ENCODE measurements around the gene UBN1.

Gene UBN1, protein sequence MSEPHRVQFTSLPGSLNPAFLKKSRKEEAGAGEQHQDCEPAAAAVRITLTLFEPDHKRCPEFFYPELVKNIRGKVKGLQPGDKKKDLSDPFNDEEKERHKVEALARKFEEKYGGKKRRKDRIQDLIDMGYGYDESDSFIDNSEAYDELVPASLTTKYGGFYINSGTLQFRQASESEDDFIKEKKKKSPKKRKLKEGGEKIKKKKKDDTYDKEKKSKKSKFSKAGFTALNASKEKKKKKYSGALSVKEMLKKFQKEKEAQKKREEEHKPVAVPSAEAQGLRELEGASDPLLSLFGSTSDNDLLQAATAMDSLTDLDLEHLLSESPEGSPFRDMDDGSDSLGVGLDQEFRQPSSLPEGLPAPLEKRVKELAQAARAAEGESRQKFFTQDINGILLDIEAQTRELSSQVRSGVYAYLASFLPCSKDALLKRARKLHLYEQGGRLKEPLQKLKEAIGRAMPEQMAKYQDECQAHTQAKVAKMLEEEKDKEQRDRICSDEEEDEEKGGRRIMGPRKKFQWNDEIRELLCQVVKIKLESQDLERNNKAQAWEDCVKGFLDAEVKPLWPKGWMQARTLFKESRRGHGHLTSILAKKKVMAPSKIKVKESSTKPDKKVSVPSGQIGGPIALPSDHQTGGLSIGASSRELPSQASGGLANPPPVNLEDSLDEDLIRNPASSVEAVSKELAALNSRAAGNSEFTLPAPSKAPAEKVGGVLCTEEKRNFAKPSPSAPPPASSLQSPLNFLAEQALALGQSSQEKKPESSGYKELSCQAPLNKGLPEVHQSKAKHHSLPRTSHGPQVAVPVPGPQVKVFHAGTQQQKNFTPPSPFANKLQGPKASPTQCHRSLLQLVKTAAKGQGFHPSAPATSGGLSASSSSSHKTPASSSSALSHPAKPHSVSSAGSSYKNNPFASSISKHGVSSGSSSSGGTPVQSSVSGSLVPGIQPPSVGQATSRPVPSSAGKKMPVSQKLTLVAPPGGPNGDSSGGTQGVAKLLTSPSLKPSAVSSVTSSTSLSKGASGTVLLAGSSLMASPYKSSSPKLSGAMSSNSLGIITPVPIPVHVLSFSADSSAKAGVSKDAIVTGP (N-terminal part only)

DNA sequence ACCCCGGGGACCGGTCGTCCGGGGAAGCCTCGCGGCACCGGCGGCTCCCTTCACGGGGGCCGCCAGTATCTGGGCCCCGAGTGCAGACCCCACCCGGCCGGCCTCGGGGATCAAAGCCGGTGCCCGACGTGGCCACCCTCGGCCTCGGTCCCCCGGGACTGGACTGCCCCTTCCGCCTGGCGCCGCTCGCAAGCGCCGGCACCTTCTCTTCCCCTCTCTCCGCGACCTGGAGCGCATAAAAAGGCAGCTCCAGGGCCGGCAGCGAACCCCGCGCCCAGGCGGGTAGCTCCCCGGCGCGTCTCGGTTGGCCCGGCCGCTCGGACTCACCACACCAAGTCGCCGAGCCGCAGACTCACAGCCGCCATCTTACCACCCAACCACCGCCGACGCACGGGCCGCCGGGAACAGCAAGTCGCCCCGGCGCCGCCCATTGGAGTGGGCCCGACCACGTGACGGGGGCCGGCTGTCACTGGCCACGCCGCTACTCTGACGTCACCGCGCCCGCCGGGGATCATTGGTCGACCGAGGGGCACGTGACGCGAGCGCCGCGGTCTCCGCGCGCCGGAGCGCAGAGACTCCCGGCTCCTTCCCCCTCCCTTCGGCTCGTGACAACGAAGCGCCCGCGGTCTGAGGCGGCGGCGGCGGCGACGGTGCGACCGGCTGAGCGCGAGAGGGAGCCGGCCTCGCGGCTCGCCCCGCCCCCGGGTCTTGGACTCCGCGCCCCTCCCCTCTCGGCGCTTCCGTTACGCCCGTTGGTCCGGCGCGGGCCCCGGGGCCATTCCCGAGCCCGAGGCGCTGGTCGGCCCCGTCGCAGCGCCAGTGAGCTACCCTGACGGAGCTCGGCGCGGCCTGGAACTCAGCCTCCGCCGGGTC lies at the start of gene UBN1, which contains the start of gene GLYR1:
UBN1 (plus strand) TSS at position 581 of the 873 bp plus-strand sequence. CDS start 5,437 bp downstream, outside the sequence.
GLYR1 (minus strand) TSS at position 388 of the 873 bp plus-strand sequence; CDS start at position 365, 23 bp downstream.
- DNase-seq (ENCODE audit: low read depth), result peak; percentile 86

DNA sequence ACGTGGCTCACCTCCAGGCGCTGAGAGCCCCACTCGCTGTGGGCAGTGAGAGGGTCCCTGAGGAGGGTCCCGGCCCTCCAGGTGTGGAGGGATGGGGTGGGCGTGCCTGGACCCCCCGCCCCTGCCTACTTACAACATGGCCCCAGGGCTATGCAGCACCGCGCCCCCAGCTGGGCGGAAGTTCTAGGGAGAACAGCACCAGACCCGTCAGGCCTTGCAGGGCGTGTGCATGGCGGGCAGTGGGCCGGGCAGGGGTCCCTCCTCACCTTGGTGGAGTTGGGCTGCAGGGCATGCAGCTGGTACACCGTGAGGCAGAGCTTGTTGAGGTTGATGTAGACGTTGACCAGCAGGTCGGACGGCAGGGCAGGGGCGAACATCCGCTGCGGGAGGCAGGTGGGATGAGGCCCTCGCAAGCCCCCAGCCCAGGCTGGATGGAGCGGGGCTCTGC lies 49.5 kb upstream of the UBN1 start:
- DNase-seq (ENCODE audit: low read depth), result no peak

DNA sequence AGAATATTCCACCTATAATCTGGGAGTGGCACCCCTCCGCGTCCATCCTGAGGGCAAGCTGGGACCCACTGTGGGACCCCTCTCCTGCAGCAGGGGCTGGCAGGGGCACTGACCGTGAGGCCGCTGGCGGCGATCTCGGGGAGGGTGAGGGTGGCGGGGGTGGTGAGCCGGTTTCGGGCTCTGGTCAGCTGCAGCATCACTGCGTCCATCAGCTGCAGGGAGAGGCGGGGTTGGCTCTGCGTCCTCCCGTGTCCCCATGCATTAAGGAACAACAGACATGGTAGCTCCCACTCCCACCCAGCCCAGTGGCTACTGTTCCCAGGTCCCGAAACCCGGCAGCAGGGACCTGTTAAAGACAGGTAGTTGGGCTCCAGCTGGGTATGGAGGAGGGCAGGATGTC lies 48.8 kb upstream of the UBN1 start:
- no peak for DNase-seq (ENCODE audit: low read depth)

DNA sequence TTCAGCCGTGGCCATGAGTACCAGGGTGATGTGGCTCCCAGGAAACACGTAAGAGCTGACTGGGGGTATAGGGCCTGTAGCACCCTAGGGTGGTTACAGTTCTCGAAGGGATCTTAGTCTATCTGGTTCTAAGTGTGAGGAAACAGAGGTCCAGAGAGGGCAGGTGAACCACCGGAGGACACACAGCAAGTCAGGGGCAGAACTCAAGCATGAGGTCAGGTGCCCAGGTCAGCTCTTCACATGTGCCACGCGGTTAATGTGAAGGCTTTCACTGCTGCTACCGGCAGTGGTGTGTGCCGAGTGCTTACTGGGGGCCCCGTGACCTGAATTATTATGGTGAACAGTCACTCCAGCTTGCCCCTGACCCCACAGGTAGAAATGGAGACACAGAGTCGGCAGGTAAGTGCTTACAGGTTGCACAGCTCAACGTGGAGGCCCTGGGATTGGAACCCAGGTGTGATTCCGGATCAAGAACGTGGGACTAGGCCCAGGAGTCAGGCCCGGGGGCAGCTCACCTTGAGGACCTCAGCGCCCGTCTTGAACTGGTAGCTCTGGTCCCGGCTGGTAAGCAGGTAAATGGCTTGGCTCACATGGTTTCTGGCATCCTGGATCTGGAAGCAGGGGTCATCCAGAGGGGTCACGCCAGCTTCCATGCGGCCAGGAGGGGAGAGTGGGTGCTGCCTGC lies 48.0 kb upstream of the UBN1 start:
- no peak for DNase-seq (ENCODE audit: low read depth)

- DNase-seq (ENCODE audit: low read depth), result no peak
Observed at GRCh38 chr16:4800290-4801041, 46.8 kb upstream of the UBN1 start.

GRCh38 chr16:4801051-4801961 lies 46.0 kb upstream of the UBN1 start:
- no peak for DNase-seq (ENCODE audit: low read depth)

- DNase-seq (ENCODE audit: low read depth), result no peak
Observed at GRCh38 chr16:4801962-4802658, 45.2 kb upstream of the UBN1 start, which contains the start of gene ROGDI. Gene ROGDI (minus strand): TSS chr16:4802633. CDS start chr16:4802571, 62 bp downstream.

GRCh38 chr16:4802659-4803287 lies 44.5 kb upstream of the UBN1 start:
- DNase-seq (ENCODE audit: low read depth), result peak; percentile 68

DNA sequence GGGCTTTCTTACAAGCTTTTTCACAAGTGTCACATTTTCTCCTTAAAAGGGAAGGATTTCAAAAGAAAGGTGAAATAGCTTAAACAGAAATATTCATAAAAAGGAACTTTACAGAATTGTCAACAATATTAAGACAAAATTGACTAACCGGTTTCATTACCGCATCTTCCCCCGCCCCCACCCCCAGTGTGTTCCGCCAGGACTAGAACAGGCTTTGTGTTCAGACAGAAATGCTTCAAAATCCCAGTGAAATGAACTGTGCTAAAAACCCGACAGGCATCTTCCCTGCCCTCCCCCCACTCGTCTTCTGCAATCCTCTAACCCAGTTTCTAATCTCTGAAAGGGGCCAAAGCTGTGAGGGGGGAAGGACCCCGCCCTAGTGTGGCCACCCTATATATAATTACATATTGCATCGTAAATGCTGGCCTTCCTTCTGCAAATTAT lies 43.9 kb upstream of the UBN1 start:
- no peak for DNase-seq (ENCODE audit: low read depth)

DNA sequence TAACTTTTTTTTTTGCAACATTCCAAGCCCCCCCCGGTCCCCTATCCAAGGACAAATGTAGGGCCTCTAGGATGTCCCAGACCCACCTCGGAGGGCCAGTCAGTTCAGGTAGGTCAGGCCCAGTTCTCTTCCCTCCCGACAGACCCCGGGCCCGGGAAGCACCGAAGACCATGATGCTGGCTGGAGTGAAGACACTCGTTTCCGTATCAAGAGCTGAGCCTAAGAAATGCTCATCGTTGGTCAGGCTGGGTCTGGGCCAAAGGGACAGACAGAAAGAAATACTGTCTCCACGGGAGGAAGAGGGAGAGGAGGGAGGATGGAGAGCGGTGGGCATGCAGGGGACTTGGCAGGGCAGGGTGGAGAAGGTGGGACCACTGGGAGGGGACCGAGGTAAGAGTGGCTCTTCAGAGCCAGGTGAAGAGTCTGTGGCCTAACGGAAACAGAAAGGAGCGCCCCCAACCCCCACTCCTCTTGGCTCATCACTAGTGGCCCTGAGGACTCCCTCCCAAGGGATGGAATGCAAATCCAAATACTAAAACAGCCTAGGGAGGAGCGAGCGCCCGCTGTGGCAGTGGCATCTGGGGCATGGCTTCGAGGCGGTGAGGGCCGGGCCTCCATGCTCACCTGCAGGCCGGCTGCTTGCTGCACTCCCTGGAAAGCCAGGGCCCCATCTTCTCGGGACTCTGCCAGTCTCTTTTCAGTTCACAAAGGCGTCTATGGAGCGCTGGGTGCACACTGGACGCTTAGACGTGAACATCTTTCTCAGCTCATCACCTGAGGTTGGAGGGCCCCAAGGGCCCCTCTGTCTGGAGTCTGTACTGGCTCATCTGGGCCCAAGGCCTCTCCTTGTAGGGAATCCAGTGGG lies 43.2 kb upstream of the UBN1 start:
- no peak for DNase-seq (ENCODE audit: low read depth)

DNA sequence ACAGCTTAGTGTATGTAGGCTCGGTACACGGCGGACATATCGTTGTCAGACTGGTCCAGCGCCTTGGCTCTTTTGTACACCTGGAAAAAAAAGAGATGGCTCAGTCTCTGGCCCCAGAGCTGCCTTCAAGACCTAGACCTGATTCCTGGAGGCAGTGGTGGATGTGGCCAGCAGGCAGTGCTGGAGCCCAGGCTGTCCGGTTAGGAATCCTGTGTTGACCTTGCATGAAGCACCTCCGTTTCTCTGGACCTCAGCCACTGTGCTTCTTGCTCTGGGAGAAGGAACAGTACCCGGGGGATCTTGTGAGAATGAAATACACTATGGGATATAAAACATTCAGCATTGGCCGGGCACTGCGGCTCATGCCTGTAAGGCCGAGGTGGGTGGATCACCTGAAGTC lies 42.0 kb upstream of the UBN1 start:
- no peak for DNase-seq (ENCODE audit: low read depth)

GRCh38 chr16:4806280-4806679 lies 41.0 kb upstream of the UBN1 start:
- no peak for DNase-seq (ENCODE audit: low read depth)

- DNase-seq (ENCODE audit: low read depth), result no peak
Observed at GRCh38 chr16:4811242-4811641, 36.0 kb upstream of the UBN1 start.

DNA sequence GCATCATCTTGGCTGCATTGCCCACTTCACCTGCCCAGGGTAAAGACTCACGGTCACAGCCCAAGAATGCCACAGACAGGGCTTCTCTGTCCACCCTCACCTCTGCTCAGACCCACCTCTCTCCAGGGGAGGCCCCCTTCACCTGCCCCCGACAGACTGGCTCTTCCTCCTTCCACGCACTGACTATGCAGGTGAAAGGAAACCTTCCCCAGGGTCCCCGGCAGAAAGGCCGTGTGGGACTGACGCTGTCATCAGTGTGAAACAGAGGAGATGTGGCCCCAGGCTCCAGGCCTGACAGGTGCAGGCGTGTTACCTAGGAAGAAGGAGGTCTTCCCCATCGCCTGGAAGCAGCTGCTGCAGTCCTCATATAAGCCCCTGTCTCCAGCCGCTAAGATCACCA lies 35.5 kb upstream of the UBN1 start:
- no peak for DNase-seq (ENCODE audit: low read depth)

DNA sequence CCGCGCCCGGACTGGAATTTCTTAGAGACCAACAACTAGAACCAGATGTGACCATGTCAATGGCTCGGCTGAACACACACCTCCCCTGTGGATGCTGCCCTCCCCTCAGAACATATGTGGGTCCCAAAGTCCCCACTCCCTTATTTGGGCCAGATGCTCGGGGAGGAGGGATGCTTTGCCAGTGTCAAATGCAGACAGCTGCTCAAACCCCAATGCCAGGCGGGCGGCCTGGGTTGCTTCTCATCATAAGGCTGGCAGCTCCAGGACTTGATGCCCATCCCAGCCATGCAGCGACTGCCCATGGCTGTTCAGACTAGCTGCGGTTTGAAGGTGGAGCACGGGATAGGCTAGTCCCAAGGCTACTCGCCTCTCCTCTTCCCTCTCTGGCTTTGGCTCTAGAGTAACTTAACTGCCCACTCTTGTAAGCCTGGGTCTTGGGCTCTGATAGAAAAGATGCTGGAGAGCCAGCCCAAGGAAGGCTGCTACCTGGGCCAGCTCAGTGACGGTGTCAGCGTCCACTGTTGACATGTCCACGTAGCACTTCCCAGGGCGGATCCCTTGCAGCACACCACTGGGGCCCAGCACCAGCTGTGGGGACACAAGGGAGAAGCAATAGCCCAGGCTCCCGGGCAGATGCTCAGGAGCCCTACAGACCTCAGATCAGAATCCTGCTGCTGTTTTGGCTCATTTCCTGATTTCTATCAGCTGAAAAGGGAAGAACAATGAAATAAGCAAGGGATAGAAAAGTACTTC lies 33.9 kb upstream of the UBN1 start:
- DNase-seq (ENCODE audit: low read depth), result no peak

- no peak for DNase-seq (ENCODE audit: low read depth)
Observed at GRCh38 chr16:4814046-4814445, 33.2 kb upstream of the UBN1 start.
